ENCODE data around the gene EML1. TPM values are rescaled to one million over a fixed set of nuclear protein-coding genes. Genes with fewer than 3 reads are reported as not detected.

Gene EML1
- total RNA-seq, 1 donor from 2014 or later = 36.4 TPM

DNA sequence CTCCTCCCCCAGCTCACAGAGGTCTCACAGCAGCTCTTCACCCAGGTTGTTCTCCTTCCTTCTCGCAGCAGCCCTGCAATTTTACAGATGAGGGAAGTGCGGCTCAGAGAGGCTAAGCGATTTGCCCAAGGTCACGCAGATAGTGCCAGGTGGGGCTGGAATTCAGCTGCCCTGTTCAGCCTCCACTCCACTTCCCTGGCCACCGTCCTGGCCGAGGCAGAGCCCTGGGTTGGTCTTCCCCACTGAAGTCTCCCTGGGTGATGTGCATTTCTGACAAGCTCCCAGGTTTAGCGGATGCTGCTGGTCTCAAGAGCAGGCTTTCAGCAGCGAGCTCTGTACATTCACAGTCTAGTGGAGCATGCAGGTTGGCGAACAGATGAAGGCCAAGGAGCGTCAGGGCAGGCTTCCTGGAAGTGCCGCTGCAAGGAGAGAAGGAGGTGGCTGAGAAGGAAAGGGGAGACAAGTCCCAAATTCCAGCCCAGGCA is 28.9 kb upstream of the EML1 start:
- H3K4me3 Mint-ChIP-seq (ENCODE audit: unreplicated experiment) = no peak overlapping the region
- H3K36me3 Mint-ChIP-seq (ENCODE audit: low read depth) = no peaks in the 10 kb centered on the region
- H3K27ac Mint-ChIP-seq (ENCODE audit: unreplicated experiment) = no peak overlapping the region
- H3K27me3 Mint-ChIP-seq (ENCODE audit: low read depth) = no peaks in the 10 kb centered on the region
- DNase-seq (ENCODE audit: low spot score) = peak; percentile 41
- no peaks in the 10 kb centered on the region for H3K9me3 Mint-ChIP-seq (ENCODE audit: low read depth)
- TF ChIP-seq, protein P1, sequence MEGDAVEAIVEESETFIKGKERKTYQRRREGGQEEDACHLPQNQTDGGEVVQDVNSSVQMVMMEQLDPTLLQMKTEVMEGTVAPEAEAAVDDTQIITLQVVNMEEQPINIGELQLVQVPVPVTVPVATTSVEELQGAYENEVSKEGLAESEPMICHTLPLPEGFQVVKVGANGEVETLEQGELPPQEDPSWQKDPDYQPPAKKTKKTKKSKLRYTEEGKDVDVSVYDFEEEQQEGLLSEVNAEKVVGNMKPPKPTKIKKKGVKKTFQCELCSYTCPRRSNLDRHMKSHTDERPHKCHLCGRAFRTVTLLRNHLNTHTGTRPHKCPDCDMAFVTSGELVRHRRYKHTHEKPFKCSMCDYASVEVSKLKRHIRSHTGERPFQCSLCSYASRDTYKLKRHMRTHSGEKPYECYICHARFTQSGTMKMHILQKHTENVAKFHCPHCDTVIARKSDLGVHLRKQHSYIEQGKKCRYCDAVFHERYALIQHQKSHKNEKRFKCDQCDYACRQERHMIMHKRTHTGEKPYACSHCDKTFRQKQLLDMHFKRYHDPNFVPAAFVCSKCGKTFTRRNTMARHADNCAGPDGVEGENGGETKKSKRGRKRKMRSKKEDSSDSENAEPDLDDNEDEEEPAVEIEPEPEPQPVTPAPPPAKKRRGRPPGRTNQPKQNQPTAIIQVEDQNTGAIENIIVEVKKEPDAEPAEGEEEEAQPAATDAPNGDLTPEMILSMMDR (IDR thresholded peaks at IDR 0.05) = no peak
- H3K4me1 Mint-ChIP-seq (ENCODE audit: low read depth) = peaks cover 29% of the 10 kb centered on the region

DNA sequence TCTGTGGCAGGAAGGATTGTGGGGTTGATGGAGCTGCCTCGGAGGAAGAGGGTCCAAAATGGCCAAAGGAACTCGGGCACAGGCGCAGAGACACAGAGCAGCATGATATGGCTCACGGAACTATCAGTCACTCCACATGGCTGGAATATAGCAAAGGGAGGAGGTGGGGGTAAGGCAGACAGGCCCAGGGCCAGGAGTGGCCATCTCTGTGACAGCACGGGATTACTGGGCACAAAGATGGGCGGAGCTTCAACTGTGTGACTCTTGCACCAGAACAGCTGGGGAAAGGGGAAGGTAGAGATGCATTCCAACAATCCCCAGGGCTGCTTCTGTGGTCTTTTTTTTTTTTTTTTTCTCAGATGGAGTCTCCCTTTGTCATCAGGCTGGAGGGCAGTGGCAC is 24.8 kb upstream of the EML1 start:
- TF ChIP-seq, protein P1 (IDR thresholded peaks at IDR 0.05) = no peak
- Mint-ChIP-seq H3K36me3 (ENCODE audit: low read depth) (no peaks in the 10 kb centered on the region), H3K4me3 (ENCODE audit: unreplicated experiment) (no peak overlapping the region), H3K27me3 (ENCODE audit: low read depth) (no peaks in the 10 kb centered on the region), H3K27ac (ENCODE audit: unreplicated experiment) (peak overlapping the region; percentile 98), H3K4me1 (ENCODE audit: low read depth) (peaks cover 35% of the 10 kb centered on the region), H3K9me3 (ENCODE audit: low read depth) (no peaks in the 10 kb centered on the region)
- DNase-seq (ENCODE audit: low spot score) = peak; percentile 41

DNA sequence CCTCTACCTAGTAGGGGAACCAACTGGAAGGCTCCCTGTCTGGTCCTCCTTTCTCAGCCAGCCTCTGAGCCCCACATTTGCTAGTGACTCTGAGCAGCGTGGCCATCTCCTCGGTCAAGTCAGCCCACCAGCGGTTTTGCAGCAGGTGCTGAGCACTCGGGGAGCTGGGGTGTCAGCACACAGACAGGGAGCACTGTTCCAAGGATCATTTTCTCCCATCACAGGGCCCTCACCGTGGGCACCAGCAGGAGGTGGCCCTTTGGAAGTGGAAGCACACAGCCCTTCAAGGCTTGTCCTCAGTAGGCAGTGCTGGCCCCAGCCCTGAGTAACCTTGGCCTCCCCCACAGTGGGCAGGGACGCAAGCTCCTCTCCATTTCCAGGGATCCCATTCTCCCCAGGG is 24.1 kb upstream of the EML1 start:
- Mint-ChIP-seq H3K36me3 (ENCODE audit: low read depth) (no peaks in the 10 kb centered on the region), H3K4me1 (ENCODE audit: low read depth) (peaks cover 35% of the 10 kb centered on the region), H3K27ac (ENCODE audit: unreplicated experiment) (no peak overlapping the region), H3K9me3 (ENCODE audit: low read depth) (no peaks in the 10 kb centered on the region), H3K27me3 (ENCODE audit: low read depth) (no peaks in the 10 kb centered on the region), H3K4me3 (ENCODE audit: unreplicated experiment) (no peak overlapping the region)
- TF ChIP-seq, protein P1 (IDR thresholded peaks at IDR 0.05) = no peak
- peak; percentile 72 for DNase-seq (ENCODE audit: low spot score)

DNA sequence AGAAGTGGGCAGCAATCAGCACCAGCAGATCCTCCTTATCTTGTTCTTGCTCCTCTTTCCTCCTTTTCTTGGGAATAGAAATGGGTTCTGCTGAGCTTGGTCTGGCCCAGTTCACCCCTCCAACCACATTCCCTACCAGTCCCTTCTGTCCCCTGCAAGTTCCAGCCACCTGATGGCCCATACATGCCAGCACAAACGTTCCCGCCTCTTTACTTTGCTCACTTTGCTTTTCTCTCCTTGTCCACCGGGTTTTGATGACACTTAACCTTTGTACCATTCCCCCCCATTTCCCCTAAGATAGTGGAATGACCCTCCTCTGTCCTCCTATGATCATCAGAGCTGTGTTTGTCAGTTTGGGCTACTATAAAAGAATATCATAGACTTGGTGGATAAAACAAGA is 23.4 kb upstream of the EML1 start:
- no peaks in the 10 kb centered on the region for H3K9me3 Mint-ChIP-seq (ENCODE audit: low read depth)
- TF ChIP-seq, protein P1 (IDR thresholded peaks at IDR 0.05) = no peak
- no peak overlapping the region for H3K4me3 Mint-ChIP-seq (ENCODE audit: unreplicated experiment)
- peaks cover 39% of the 10 kb centered on the region for H3K4me1 Mint-ChIP-seq (ENCODE audit: low read depth)
- no peaks in the 10 kb centered on the region for H3K36me3 Mint-ChIP-seq (ENCODE audit: low read depth)
- peak; percentile 18 for DNase-seq (ENCODE audit: low spot score)
- H3K27ac Mint-ChIP-seq (ENCODE audit: unreplicated experiment) = no peak overlapping the region
- no peaks in the 10 kb centered on the region for H3K27me3 Mint-ChIP-seq (ENCODE audit: low read depth)

DNA sequence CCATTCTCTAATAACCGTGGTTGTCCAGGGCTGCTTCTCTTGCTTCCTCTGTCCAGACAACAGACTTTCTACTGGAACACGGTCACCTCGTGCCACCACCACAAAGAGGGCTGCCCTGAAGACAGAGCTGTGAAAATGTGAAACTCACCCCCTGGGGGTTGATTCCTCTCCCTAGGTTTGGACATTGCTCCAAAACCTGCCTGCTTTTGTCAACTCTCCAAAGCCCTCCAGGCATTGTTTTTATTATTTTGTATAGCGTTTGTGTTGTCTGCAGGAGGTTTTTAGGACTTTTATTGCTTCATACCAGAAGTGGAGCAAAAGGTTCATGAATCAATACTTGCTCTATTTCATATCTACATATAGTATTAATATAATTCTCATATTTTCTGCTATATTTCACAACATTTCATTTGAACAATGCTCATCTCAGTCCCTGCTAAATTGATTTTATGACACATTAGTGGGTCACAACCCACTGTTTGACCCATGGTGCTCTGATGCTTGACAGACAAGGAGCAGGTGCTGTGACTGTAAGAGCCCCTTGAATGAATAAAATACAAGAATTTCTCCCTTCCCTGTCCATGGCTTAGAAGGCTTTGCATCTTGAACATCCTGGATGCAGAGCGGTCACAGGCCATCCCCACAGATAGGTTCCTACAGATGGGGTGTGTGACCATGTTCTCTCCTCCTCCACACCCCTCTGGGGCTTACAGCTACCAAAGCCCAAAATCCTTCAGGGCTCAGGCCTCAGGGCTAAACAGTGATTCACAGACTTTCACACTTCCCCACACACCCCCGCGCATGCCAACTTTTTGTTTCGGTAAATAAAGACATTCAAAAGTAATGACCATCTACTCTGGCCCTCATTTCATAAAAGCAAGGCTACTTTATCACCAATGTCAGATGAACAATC is 20.6 kb upstream of the EML1 start:
- TF ChIP-seq, protein P1 (IDR thresholded peaks at IDR 0.05) = no peak
- Mint-ChIP-seq H3K27me3 (ENCODE audit: low read depth) (no peaks in the 10 kb centered on the region), H3K4me1 (ENCODE audit: low read depth) (peaks cover 29% of the 10 kb centered on the region), H3K36me3 (ENCODE audit: low read depth) (no peaks in the 10 kb centered on the region), H3K27ac (ENCODE audit: unreplicated experiment) (no peak overlapping the region), H3K9me3 (ENCODE audit: low read depth) (no peaks in the 10 kb centered on the region), H3K4me3 (ENCODE audit: unreplicated experiment) (no peak overlapping the region)
- DNase-seq (ENCODE audit: low spot score) = no peak
